Measurements from ENCODE around the gene MTARC1. TPM values are rescaled to one million over a fixed set of nuclear protein-coding genes. Genes with fewer than 3 reads are reported as not detected.
A peak's percentile ranks its signal among the peaks of the same experiment; 100 is the strongest.

The MTARC1 gene
- total and polyA plus RNA-seq, 2 of the 4 experiments (the other 2 are of a cell fraction) = 0.18 to 0.55 TPM

DNA sequence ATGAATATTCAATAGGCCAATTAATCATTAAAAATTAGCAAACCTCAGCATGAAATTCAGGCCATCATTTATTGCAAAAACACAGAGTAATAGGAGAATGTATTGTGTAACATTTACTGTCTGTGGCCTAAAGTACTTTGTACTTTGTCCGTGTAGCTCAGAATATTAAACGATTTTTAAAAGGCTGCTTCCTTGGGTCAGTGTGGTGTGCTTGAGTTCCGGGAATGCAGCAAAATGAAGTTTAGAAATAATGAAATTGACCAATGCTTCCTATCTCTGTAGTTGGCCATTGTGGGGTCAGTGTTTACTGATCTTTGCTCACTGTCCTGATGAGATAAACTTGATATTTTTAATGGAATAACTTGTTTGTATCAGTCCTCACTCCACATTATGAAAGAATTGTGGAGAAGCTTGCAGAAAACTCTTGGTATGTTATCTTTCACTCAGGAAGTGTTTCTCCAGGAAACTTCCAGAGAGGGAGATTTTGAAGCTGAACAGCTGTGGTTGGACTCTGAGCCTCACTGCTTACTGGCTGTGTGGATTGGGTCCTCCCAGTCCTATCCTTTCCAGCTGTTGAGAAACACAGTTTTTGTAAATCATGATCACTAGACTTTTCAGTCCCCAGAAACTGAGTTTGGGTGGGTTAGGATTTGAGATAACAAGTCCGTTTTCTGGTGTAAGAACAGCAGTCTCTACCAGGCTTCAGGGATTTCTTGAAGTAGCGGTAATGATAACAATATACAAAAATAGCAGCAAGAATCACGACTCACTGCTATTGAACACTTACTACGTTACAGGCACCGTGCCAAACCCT, 19.2 kb upstream of the MTARC1 start:
- Histone ChIP-seq H3K9me3 (ENCODE audit: control insufficient read depth, insufficient read depth, low read length) (no peaks in the 10 kb centered on the region), H2BK5ac (ENCODE audit: low read depth, low read length, poor library complexity, severe bottlenecking) (peak overlapping the region; percentile 35), H3K79me1 (ENCODE audit: low read depth in 1 of 2, low read length in 2 of 2) (no peaks in the 10 kb centered on the region), H2BK120ac (ENCODE audit: low read depth, low read length) (no peak overlapping the region), H3K9me1 (ENCODE audit: insufficient read depth, low read length) (no peaks in the 10 kb centered on the region; the same call in 1 of the 2 replicates), H3K14ac (replicated peaks; ENCODE audit: low read depth, low read length) (no peak overlapping the region), H2AFZ (replicated peaks; ENCODE audit: low read length, poor library complexity) (no peak overlapping the region), H3K56ac (ENCODE audit: extremely low read depth, insufficient read depth, low read length) (no peak overlapping the region), H3K36me3 (ENCODE audit: control insufficient read depth, insufficient read depth, low read length) (peaks cover 5% of the 10 kb centered on the region), H2AK9ac (replicated peaks; ENCODE audit: low read depth, low read length, poor library complexity) (no peak overlapping the region), H3K9ac (ENCODE audit: low read depth, low read length) (no peak overlapping the region; the same call in 1 of the 2 replicates), H3K23ac (ENCODE audit: low read depth, low read length) (no peak overlapping the region), H3K27ac (ENCODE audit: insufficient read depth, low read length) (peak overlapping the region; percentile 33; the same call in 1 of the 2 replicates), H2BK20ac (ENCODE audit: low read depth, low read length) (no peak overlapping the region), H3K4ac (ENCODE audit: low read depth, low read length) (no peak overlapping the region), H3K27me3 (ENCODE audit: control insufficient read depth, insufficient read depth, low read length) (no peaks in the 10 kb centered on the region), H4K91ac (ENCODE audit: insufficient read depth, low read depth, low read length) (no peak overlapping the region), H4K8ac (ENCODE audit: low read depth in 2 of 2, low read length in 2 of 2) (no peak overlapping the region; a peak in 1 of 4 replicates), H2AK5ac (ENCODE audit: low read depth, low read length) (no peak overlapping the region), H2BK15ac (ENCODE audit: low read depth, low read length) (no peak overlapping the region), H3K4me1 (ENCODE audit: control insufficient read depth, insufficient read depth, low read length) (no peaks in the 10 kb centered on the region; the same call in 1 of the 2 replicates), H4K5ac (ENCODE audit: low read depth, low read length) (no peak overlapping the region), H3K4me3 (ENCODE audit: insufficient read depth, low read depth, low read length) (no peak overlapping the region), H4K20me1 (ENCODE audit: insufficient read depth, low read length) (no peaks in the 10 kb centered on the region), H3K18ac (ENCODE audit: low read depth, low read length) (no peak overlapping the region), H3K4me2 (ENCODE audit: low read depth, low read length) (peak overlapping the region; percentile 44; the same call in 1 of the 2 replicates)
- WGBS, 2 experiments (ENCODE audit: extremely low coverage in 2 of 2, insufficient read length in 1 of 2) = no CpG with 5 or more reads among the region's 8 CpGs
- intact Hi-C loops (cut with micrococcal nuclease) = no loop called here
- no TSS peak for BruUV-seq (replicated peaks)
- ATAC-seq (ENCODE audit: low read depth) (peak; percentile 97), DNase-seq (peak; percentile 53)
- CTCF ChIA-PET = interaction anchor here (0.5 to 1.1 kb wide), 2 partner anchors 9 to 170 kb away, joined by 3 to 7 read pairs; no protein-coding TSS in a partner anchor
- dilution Hi-C loops (cut with HindIII; ENCODE audit: low sequenced_read_pairs, unreplicated experiment) = no loop called here
- in situ Hi-C loops (cut with MboI; ENCODE audit: low sequenced_read_pairs) = no loop called here
- POLR2A ChIA-PET (ENCODE audit: unreplicated experiment) = interaction anchor here (0.6 kb wide), 1 partner anchor 13 kb away, joined by 3 read pairs; no protein-coding TSS in a partner anchor
- TF ChIP-seq NFE2L2 (IDR thresholded peaks at IDR 0.05; ENCODE audit: low read depth, low read length) (no peak), CEBPB (IDR thresholded peaks at IDR 0.05; ENCODE audit: low read depth, low read length) (peak; percentile 54)

All from IMR-90 (cell line).